ENCODE measurements around the gene TEX261.

DNA sequence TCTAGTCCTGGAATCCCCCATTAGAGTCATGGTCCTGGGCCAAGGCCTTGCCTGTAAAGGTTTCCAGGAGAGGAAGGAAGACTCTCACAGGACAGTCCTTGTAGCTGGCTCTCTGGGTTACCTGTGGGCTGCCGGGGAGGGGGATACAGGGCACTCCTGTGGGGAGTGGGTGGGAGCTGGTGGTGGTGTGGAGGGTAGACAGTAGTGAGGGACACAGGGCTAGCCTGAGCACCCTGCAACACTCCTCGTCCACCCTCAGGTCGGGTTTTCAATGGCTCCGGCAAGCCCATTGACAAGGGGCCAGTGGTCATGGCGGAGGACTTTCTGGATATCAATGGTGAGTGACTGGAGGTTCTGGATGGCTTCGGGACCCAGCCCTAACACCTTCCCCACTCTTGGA lies 35.9 kb downstream of the TEX261 start:
- TF ChIP-seq, protein P1, sequence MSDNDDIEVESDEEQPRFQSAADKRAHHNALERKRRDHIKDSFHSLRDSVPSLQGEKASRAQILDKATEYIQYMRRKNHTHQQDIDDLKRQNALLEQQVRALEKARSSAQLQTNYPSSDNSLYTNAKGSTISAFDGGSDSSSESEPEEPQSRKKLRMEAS (IDR thresholded peaks at IDR 0.05; ENCODE audit: low read depth, low read length), result no peak
- no peak for TF ChIP-seq POLR2A (IDR thresholded peaks at IDR 0.05; ENCODE audit: extremely low read depth, insufficient read length)
- TF ChIP-seq, protein P2, sequence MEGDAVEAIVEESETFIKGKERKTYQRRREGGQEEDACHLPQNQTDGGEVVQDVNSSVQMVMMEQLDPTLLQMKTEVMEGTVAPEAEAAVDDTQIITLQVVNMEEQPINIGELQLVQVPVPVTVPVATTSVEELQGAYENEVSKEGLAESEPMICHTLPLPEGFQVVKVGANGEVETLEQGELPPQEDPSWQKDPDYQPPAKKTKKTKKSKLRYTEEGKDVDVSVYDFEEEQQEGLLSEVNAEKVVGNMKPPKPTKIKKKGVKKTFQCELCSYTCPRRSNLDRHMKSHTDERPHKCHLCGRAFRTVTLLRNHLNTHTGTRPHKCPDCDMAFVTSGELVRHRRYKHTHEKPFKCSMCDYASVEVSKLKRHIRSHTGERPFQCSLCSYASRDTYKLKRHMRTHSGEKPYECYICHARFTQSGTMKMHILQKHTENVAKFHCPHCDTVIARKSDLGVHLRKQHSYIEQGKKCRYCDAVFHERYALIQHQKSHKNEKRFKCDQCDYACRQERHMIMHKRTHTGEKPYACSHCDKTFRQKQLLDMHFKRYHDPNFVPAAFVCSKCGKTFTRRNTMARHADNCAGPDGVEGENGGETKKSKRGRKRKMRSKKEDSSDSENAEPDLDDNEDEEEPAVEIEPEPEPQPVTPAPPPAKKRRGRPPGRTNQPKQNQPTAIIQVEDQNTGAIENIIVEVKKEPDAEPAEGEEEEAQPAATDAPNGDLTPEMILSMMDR (IDR thresholded peaks at IDR 0.05; ENCODE audit: low read depth, low read length), result no peak

All from NB4 (cell line).